ENCODE measurements around the gene LTB4R2. TPM values are rescaled to one million over a fixed set of nuclear protein-coding genes. Genes with fewer than 3 reads are reported as not detected.
A peak's percentile ranks its signal among the peaks of the same experiment; 100 is the strongest.

Gene LTB4R2
- total RNA-seq, 1 donor from 2014 or later, result 9.3 TPM

DNA sequence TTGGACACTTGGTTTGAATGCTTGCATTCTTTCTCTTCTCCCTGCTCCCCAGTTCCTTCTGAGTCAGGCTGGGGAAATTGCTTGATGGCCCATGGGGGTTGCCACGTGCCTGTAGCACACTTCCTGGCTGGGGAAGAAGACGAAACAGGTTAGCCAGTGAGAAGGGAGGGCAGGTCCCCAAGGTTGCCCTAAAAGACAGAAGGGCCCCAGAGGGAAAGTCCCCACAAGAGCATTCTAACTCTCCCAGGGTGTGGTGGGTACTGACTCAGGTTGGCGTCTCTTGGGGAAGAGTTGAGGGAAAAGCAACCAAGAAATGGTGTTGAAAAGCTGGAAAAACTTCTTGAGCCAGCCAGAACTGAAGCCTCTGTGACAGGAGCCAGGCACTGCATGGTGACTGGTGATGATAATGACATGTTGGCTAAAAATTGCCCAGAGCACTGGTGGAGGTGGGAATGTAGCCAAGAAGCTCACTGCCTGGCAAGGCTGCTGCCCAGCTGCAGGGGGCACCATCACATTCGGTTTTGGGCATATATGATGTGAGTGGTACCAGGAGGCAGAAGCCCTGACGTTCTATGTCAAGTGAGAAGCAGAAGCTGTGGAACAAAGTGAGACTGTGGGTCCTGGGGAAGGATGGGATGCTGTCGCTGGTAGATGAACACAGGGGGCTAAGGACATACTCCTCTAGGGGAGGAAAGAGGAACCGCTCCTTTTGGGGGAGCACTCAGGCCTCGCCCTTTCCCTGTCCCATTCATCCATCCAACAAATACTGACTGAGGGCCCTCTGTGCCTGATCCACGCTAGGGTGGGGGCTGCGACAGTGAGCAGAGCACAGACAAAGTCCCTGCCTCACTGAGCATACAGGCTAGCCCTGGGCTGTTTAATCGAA lies 30.4 kb upstream of the LTB4R2 start:
- Mint-ChIP-seq H3K9me3 (ENCODE audit: unreplicated experiment) (no peaks in the 10 kb centered on the region), H3K27me3 (ENCODE audit: low read depth, unreplicated experiment) (no peaks in the 10 kb centered on the region), H3K36me3 (ENCODE audit: low read depth, unreplicated experiment) (peaks cover 19% of the 10 kb centered on the region), H3K4me1 (ENCODE audit: low read depth, unreplicated experiment) (peaks cover 7% of the 10 kb centered on the region), H3K27ac (ENCODE audit: unreplicated experiment) (no peak overlapping the region), H3K4me3 (ENCODE audit: unreplicated experiment) (no peak overlapping the region)
- H3K4me3 ChIP-seq (ENCODE audit: insufficient read depth, low read depth, low read length), result no peak overlapping the region
- TF ChIP-seq EZH2 (IDR thresholded peaks at IDR 0.05; ENCODE audit: insufficient read depth, low read length), result no peak
- TF ChIP-seq, protein P1, sequence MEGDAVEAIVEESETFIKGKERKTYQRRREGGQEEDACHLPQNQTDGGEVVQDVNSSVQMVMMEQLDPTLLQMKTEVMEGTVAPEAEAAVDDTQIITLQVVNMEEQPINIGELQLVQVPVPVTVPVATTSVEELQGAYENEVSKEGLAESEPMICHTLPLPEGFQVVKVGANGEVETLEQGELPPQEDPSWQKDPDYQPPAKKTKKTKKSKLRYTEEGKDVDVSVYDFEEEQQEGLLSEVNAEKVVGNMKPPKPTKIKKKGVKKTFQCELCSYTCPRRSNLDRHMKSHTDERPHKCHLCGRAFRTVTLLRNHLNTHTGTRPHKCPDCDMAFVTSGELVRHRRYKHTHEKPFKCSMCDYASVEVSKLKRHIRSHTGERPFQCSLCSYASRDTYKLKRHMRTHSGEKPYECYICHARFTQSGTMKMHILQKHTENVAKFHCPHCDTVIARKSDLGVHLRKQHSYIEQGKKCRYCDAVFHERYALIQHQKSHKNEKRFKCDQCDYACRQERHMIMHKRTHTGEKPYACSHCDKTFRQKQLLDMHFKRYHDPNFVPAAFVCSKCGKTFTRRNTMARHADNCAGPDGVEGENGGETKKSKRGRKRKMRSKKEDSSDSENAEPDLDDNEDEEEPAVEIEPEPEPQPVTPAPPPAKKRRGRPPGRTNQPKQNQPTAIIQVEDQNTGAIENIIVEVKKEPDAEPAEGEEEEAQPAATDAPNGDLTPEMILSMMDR (IDR thresholded peaks at IDR 0.05; ENCODE audit: insufficient read depth, low read depth, low read length), result no peak
- no peaks in the 10 kb centered on the region for H3K27me3 ChIP-seq (ENCODE audit: insufficient read depth, low read length)
- FAIRE-seq, result no peak
- H3K79me2 ChIP-seq (ENCODE audit: insufficient read depth, low read length), result no peaks in the 10 kb centered on the region
- peaks cover 18% of the 10 kb centered on the region for H4K20me1 ChIP-seq (ENCODE audit: insufficient read depth, low read length)
- no peak overlapping the region for H3K4me2 ChIP-seq (ENCODE audit: low read length)
- H2AFZ ChIP-seq (ENCODE audit: low read depth, low read length), result no peak overlapping the region
- H3K27ac ChIP-seq (ENCODE audit: low read depth, low read length), result no peak overlapping the region
- no peak for DNase-seq (ENCODE audit: low read depth)
- no peaks in the 10 kb centered on the region for H3K9me3 ChIP-seq (ENCODE audit: insufficient read depth, low read depth, low read length)
- H3K9ac ChIP-seq (ENCODE audit: low read length), result no peak overlapping the region
- no peaks in the 10 kb centered on the region for H3K4me1 ChIP-seq (ENCODE audit: insufficient read depth, low read length)
- no peaks in the 10 kb centered on the region for H3K36me3 ChIP-seq (ENCODE audit: insufficient read depth, low read length)

DNA sequence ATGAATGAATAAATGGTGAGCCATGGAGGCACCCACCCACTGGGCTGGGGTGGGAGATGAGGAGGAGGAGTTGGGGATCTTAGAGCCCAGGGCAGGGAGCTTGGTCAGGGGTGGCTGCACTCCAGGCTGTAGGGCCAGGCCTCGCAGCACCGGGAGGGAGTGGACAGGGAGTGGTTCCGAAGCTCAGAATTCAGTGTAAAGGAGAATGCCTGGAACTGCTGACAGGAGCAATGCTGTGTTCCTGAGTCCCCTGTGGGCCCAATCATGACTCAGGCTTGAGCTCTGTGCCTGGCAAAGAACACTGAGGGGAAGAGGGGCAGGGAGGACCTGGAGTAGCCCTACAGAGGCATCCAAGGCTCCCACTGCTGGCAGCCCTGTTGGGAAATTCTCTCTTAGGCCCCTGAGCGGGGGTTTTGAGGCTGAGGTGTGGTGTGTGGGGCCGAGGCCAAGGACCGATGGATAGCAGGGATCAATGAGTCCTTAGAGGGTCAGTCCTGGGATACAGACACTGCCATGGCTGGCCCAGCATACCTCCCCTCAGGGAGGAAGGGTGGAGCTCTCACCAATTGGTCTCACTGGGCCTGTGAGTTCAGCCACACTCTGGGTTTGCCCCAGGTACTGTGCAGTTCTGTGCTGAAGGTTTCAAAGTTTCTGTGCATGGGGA lies 29.0 kb upstream of the LTB4R2 start:
- Histone ChIP-seq H3K4me1 (ENCODE audit: insufficient read depth, low read length) (no peaks in the 10 kb centered on the region), H3K9me3 (ENCODE audit: insufficient read depth, low read depth, low read length) (no peaks in the 10 kb centered on the region), H3K27ac (ENCODE audit: low read depth, low read length) (no peak overlapping the region), H3K36me3 (ENCODE audit: insufficient read depth, low read length) (no peaks in the 10 kb centered on the region), H3K4me3 (ENCODE audit: insufficient read depth, low read depth, low read length) (no peak overlapping the region), H4K20me1 (ENCODE audit: insufficient read depth, low read length) (peaks cover 18% of the 10 kb centered on the region), H2AFZ (ENCODE audit: low read depth, low read length) (no peak overlapping the region), H3K27me3 (ENCODE audit: insufficient read depth, low read length) (no peaks in the 10 kb centered on the region), H3K9ac (ENCODE audit: low read length) (no peak overlapping the region), H3K79me2 (ENCODE audit: insufficient read depth, low read length) (no peaks in the 10 kb centered on the region), H3K4me2 (ENCODE audit: low read length) (no peak overlapping the region)
- DNase-seq (ENCODE audit: low read depth) (no peak), FAIRE-seq (no peak)
- Mint-ChIP-seq H3K4me1 (ENCODE audit: low read depth, unreplicated experiment) (peaks cover 12% of the 10 kb centered on the region), H3K4me3 (ENCODE audit: unreplicated experiment) (peak overlapping the region; percentile 16), H3K9me3 (ENCODE audit: unreplicated experiment) (no peaks in the 10 kb centered on the region), H3K27ac (ENCODE audit: unreplicated experiment) (peak overlapping the region; percentile 84), H3K36me3 (ENCODE audit: low read depth, unreplicated experiment) (peaks cover 20% of the 10 kb centered on the region), H3K27me3 (ENCODE audit: low read depth, unreplicated experiment) (no peaks in the 10 kb centered on the region)
- no peak for TF ChIP-seq EZH2 (IDR thresholded peaks at IDR 0.05; ENCODE audit: insufficient read depth, low read length)
- TF ChIP-seq, protein P1 (IDR thresholded peaks at IDR 0.05; ENCODE audit: insufficient read depth, low read depth, low read length), result no peak

Measured in astrocyte (in vitro differentiated cells and primary cell).